NT2/D1 (cell line): ENCODE measurements around the gene MSGN1.

Experiments
- SUZ12 ChIP-seq: IDR thresholded peaks from 2 replicates; pipeline ENCODE4 v1.6.1; 2011; ENCODE audit not compliant: insufficient read length, insufficient read depth; ENCODE audit errors: extremely low read depth
- YY1 ChIP-seq: IDR thresholded peaks from 2 replicates; pipeline ENCODE4 v1.6.1; 2011; ENCODE audit not compliant: insufficient read length, insufficient read depth
- ZNF274 ChIP-seq: IDR thresholded peaks from 2 replicates; pipeline ENCODE4 v1.6.1; 2011; ENCODE audit warnings: mild to moderate bottlenecking, low read depth, low read length

GRCh38 chr2:17839959-17840358, 23.7 kb downstream of the MSGN1 start:
- TF ChIP-seq SUZ12: no peak
- TF ChIP-seq YY1: no peak
- no peak for TF ChIP-seq ZNF274
